A549 (cell line): ENCODE data around the gene RPH3AL. TPM values are rescaled to one million over a fixed set of nuclear protein-coding genes. Genes with fewer than 3 reads are reported as not detected.

Experiments
- ATAC-seq, 2 experiments: fragments of 200-7000 bp in 1 of 2; fragments of >200 bp in 1 of 2; cut with Nextera tagmentation in 1 of 2; cut with Tn5 transposase in 1 of 2; 3 replicates each; pipeline versions ENCODE4 v1.8.0 to v1.9.1; 2018 to 2020; ENCODE audit warnings: mild to moderate bottlenecking in 1 of 2, moderate library complexity in 1 of 2
- CTCF ChIA-PET: fragments of 300-600 bp; sonication (Branson Sonifier 250); formaldehyde crosslinking; extraction: SDS; loops from one replicate; lab custom pipeline; 2021; ENCODE audit warnings: antibody characterized with exemption, inconsistent platforms; lab: Yijun Ruan, JAX
- POLR2A ChIA-PET: fragments of 350-600 bp; formaldehyde crosslinking; extraction: SDS; loops from one replicate; lab custom pipeline; 2021; ENCODE audit warnings: antibody characterized with exemption, inconsistent platforms; lab: Yijun Ruan, JAX
- DNase-seq, 2 experiments: peaks; one replicate each; pipeline versions ENCODE4 v3.0.0 to v3.0.0-alpha.2; 2011 to 2016; ENCODE audit warnings: low read depth in 1 of 2, low spot score in 1 of 2
- FAIRE-seq: peaks from 2 replicates; lab custom pipeline; 2011; peaks lifted over from hg19 to GRCh38; lab: Jason Lieb, UNC
- H3K27ac ChIP-seq, 2 experiments: fragments of >200 bp; sonication (Bioruptor Twin); formaldehyde crosslinking; 3 replicates each; pipeline ENCODE4 v1.5.1; 2016 to 2017
- H3K4me1 ChIP-seq: fragments of >200 bp; sonication (Bioruptor Twin); formaldehyde crosslinking; 3 replicates; pipeline ENCODE4 v1.6.1; 2016
- H3K4me2 ChIP-seq: fragments of >200 bp; sonication (Bioruptor Twin); formaldehyde crosslinking; 3 replicates; pipeline ENCODE4 v1.6.1; 2016
- H3K4me3 ChIP-seq: fragments of >200 bp; sonication (Bioruptor Twin); formaldehyde crosslinking; 3 replicates; pipeline ENCODE4 v1.5.1; 2016
- H3K9me3 ChIP-seq: fragments of >200 bp; sonication (Bioruptor Twin); formaldehyde crosslinking; 3 replicates; pipeline ENCODE4 v1.6.1; 2016
- BHLHE40 ChIP-seq: IDR thresholded peaks from 2 replicates; pipeline ENCODE4 v1.6.1; 2012; ENCODE audit warnings: low read depth, low read length, inconsistent platforms
- CHD2 ChIP-seq: fragments of 150-350 bp; IDR thresholded peaks from 2 replicates; pipeline ENCODE4 v1.6.1; 2014; ENCODE audit warnings: low read length; ENCODE audit not compliant: partially characterized antibody
- EP300 ChIP-seq, 2 experiments: fragments of >200 bp; sonication (Bioruptor Twin); formaldehyde crosslinking; IDR thresholded peaks; 2 replicates in 1 of 2; 3 replicates in 1 of 2; pipeline ENCODE4 v1.6.1; 2016 to 2017
- FOSB ChIP-seq: fragments of 250-450 bp; sonication (Bioruptor Pico); IDR thresholded peaks from 2 replicates; pipeline ENCODE4 v1.5.0; 2020; ENCODE audit warnings: mild to moderate bottlenecking, moderate library complexity
- FOXS1 ChIP-seq: fragments of 250-450 bp; sonication (Bioruptor Pico); IDR thresholded peaks from 2 replicates; pipeline ENCODE4 v1.5.0; 2020; ENCODE audit warnings: mild to moderate bottlenecking, moderate library complexity
- GATA3 ChIP-seq: IDR thresholded peaks from 2 replicates; pipeline ENCODE4 v1.6.1; 2012; ENCODE audit warnings: borderline replicate concordance
- HOXA7 ChIP-seq: fragments of 250-450 bp; sonication (Bioruptor Pico); IDR thresholded peaks from 2 replicates; pipeline ENCODE4 v1.5.0; 2020; ENCODE audit warnings: mild to moderate bottlenecking, moderate library complexity
- JUN ChIP-seq, 2 experiments: fragments of >200 bp; sonication (Bioruptor Twin); formaldehyde crosslinking; IDR thresholded peaks; 2 replicates in 1 of 2; 3 replicates in 1 of 2; pipeline ENCODE4 v1.6.1; 2016 to 2017
- MAFK ChIP-seq: fragments of 450-650 bp; IDR thresholded peaks from 2 replicates; pipeline ENCODE4 v1.6.1; 2014; ENCODE audit not compliant: partially characterized antibody
- NPAS2 ChIP-seq: fragments of 250-450 bp; sonication (Bioruptor Pico); IDR thresholded peaks from 2 replicates; pipeline ENCODE4 v1.8.0; 2022; ENCODE audit warnings: mild to moderate bottlenecking, moderate library complexity, borderline replicate concordance
- POLR2A ChIP-seq: IDR thresholded peaks from 2 replicates; pipeline ENCODE4 v1.6.1; 2012; ENCODE audit warnings: mild to moderate bottlenecking, low read length
- RARB ChIP-seq: fragments of 250-450 bp; sonication (Bioruptor Pico); IDR thresholded peaks from 2 replicates; pipeline ENCODE4 v1.8.0; 2021; ENCODE audit warnings: mild to moderate bottlenecking, moderate library complexity
- RCOR1 ChIP-seq: fragments of 150-350 bp; IDR thresholded peaks from 2 replicates; pipeline ENCODE4 v1.6.1; 2014; ENCODE audit warnings: antibody characterized with exemption, low read length, low read depth
- RFX5 ChIP-seq: fragments of 450-650 bp; IDR thresholded peaks from 2 replicates; pipeline ENCODE4 v1.7.1; 2014; ENCODE audit warnings: antibody characterized with exemption, mild to moderate bottlenecking, moderate library complexity
- SMC3 ChIP-seq: fragments of >200 bp; sonication (Bioruptor Twin); formaldehyde crosslinking; IDR thresholded peaks from 3 replicates; pipeline ENCODE4 v1.6.1; 2018; ENCODE audit warnings: inconsistent platforms
- TP53 ChIP-seq: fragments of 250-450 bp; sonication (Bioruptor Pico); IDR thresholded peaks from 2 replicates; pipeline ENCODE4 v1.5.0; 2021; ENCODE audit warnings: mild to moderate bottlenecking, moderate library complexity
- ZSCAN20 ChIP-seq: fragments of 250-450 bp; sonication (Bioruptor Pico); IDR thresholded peaks from 2 replicates; pipeline ENCODE4 v1.8.0; 2022; ENCODE audit warnings: mild to moderate bottlenecking, moderate library complexity
- WGBS: methylation state at CpG from one replicate; pipeline ENCODE4 v1.1.6; 2017; ENCODE audit errors: missing lambda C conversion rate; 5-methylcytosine and 5-hydroxymethylcytosine counted together
- polyA plus RNA-seq, 4 experiments: library from polyadenylated mRNA; depleted of rRNA in 3 of 4; stranded (reverse); fragments of >200 nt; fragmentation: RNase III in 1 of 4; extraction: RNeasy Plus Mini Kit Qiagen cat#74134 plus additional on column Dnase treatment in 1 of 4; gene quantifications; 2 replicates in 3 of 4; 3 replicates in 1 of 4; pipeline ENCODE4 v1.2.3, GENCODE V29; 2011 to 2017
- TF ChIP-seq, protein P1 (sequence below): IDR thresholded peaks from 2 replicates; pipeline ENCODE4 v1.6.1; 2012
- TF ChIP-seq, protein P2 (sequence below): fragments of >200 bp; sonication (Bioruptor Twin); formaldehyde crosslinking; IDR thresholded peaks from 3 replicates; pipeline ENCODE4 v1.6.1; 2016
- TF ChIP-seq, protein P3 (sequence below): fragments of >200 bp; sonication (Bioruptor Twin); formaldehyde crosslinking; IDR thresholded peaks from 2 replicates; pipeline ENCODE4 v1.6.1; 2016
- TF ChIP-seq, protein P4 (sequence below): fragments of >200 bp; sonication (Bioruptor Twin); formaldehyde crosslinking; IDR thresholded peaks from 3 replicates; pipeline ENCODE4 v1.5.1; 2016
- TF ChIP-seq, protein P5 (sequence below): fragments of 200-600 bp; sonication (generic); IDR thresholded peaks from 2 replicates; pipeline ENCODE4 v1.6.1; 2016; ENCODE audit warnings: antibody characterized with exemption, mild to moderate bottlenecking, moderate library complexity
- TF ChIP-seq, protein P6 (sequence below): fragments of 150-350 bp; IDR thresholded peaks from 2 replicates; pipeline ENCODE4 v1.6.1; 2014; ENCODE audit warnings: low read depth, mild to moderate bottlenecking, low read length

RPH3AL gene
- polyA plus RNA-seq, 2 of the 4 experiments (the other 2 are of a cell fraction): 23.3 to 31.1 TPM

DNA sequence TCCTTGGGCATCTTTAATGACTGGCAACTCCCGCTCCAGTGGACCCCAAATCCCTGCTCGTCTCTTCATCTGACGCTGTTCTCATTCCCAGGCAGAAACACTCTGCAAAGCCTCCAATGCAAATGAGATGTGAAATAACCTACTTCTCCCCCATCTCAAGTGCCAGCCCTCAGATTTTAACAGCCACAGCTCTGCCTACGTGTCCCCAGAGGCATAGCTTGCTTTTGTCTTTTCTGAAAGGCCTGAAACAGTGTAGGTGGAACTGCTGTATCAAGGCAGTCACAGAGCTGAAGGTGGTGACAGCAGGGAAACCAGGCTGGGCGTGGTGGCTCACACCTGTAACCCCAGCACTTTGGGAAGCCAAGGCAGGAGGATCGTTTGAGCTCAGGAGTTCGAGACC, 14.7 kb downstream of the RPH3AL start:
- CTCF ChIA-PET: interaction anchor here (1.0 to 1.3 kb wide), 2 partner anchors 8 to 659 kb away, joined by 3 to 4 read pairs; partner anchors contain the start of gene TIMM22
- no peak for FAIRE-seq
- TF ChIP-seq EP300 (IDR thresholded peaks at IDR 0.05): no peak
- no peak for TF ChIP-seq RFX5
- TF ChIP-seq POLR2A: no peak
- TF ChIP-seq, protein P1, sequence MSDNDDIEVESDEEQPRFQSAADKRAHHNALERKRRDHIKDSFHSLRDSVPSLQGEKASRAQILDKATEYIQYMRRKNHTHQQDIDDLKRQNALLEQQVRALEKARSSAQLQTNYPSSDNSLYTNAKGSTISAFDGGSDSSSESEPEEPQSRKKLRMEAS: no peak
- TF ChIP-seq, protein P2, sequence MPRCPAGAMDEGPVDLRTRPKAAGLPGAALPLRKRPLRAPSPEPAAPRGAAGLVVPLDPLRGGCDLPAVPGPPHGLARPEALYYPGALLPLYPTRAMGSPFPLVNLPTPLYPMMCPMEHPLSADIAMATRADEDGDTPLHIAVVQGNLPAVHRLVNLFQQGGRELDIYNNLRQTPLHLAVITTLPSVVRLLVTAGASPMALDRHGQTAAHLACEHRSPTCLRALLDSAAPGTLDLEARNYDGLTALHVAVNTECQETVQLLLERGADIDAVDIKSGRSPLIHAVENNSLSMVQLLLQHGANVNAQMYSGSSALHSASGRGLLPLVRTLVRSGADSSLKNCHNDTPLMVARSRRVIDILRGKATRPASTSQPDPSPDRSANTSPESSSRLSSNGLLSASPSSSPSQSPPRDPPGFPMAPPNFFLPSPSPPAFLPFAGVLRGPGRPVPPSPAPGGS: no peak
- no peak for TF ChIP-seq RARB (CRISPR knock-in tag)
- no peak for TF ChIP-seq MAFK
- TF ChIP-seq, protein P3, sequence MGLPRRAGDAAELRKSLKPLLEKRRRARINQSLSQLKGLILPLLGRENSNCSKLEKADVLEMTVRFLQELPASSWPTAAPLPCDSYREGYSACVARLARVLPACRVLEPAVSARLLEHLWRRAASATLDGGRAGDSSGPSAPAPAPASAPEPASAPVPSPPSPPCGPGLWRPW: no peak
- TF ChIP-seq BHLHE40: no peak
- TF ChIP-seq HOXA7 (CRISPR knock-in tag): no peak
- Histone ChIP-seq H3K4me2 (no peak overlapping the region), H3K4me1 (no peaks in the 10 kb centered on the region), H3K9me3 (no peaks in the 10 kb centered on the region), H3K4me3 (no peak overlapping the region), H3K27ac (no peak overlapping the region)
- ATAC-seq: no peak
- DNase-seq: no peak
- 92% methylated on average over 7 of the region's 7 CpGs for WGBS
- POLR2A ChIA-PET: no interaction called here

DNA sequence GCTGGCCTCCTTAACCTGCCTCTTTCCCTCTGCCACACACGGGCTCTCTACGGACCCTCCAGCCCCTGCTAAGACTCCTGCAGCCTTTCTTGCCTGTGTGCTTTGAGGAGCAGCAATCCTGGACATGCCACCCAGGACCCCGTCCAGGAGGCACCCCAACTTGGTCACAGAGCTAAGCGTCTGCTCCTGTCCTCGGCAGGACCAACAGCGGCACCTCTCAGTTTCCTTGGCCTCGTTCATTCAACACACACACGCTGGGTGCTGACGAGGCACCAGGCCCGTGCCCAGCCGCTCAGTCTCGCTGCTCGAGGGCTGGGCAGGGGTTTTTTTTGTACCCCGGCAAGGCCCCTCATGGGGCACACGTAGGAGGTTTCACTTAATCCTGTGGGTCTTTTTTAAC, 15.2 kb downstream of the RPH3AL start:
- no peak for FAIRE-seq
- POLR2A ChIA-PET: no interaction called here
- TF ChIP-seq RCOR1 (no peak), FOXS1 (CRISPR knock-in tag) (no peak), CHD2 (no peak), SMC3 (no peak), NPAS2 (CRISPR knock-in tag) (no peak), TP53 (CRISPR knock-in tag) (no peak), GATA3 (no peak), FOSB (CRISPR knock-in tag) (no peak), ZSCAN20 (no peak), JUN (IDR thresholded peaks at IDR 0.05) (no peak)
- TF ChIP-seq, protein P4, sequence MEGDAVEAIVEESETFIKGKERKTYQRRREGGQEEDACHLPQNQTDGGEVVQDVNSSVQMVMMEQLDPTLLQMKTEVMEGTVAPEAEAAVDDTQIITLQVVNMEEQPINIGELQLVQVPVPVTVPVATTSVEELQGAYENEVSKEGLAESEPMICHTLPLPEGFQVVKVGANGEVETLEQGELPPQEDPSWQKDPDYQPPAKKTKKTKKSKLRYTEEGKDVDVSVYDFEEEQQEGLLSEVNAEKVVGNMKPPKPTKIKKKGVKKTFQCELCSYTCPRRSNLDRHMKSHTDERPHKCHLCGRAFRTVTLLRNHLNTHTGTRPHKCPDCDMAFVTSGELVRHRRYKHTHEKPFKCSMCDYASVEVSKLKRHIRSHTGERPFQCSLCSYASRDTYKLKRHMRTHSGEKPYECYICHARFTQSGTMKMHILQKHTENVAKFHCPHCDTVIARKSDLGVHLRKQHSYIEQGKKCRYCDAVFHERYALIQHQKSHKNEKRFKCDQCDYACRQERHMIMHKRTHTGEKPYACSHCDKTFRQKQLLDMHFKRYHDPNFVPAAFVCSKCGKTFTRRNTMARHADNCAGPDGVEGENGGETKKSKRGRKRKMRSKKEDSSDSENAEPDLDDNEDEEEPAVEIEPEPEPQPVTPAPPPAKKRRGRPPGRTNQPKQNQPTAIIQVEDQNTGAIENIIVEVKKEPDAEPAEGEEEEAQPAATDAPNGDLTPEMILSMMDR: no peak
- TF ChIP-seq, protein P5, sequence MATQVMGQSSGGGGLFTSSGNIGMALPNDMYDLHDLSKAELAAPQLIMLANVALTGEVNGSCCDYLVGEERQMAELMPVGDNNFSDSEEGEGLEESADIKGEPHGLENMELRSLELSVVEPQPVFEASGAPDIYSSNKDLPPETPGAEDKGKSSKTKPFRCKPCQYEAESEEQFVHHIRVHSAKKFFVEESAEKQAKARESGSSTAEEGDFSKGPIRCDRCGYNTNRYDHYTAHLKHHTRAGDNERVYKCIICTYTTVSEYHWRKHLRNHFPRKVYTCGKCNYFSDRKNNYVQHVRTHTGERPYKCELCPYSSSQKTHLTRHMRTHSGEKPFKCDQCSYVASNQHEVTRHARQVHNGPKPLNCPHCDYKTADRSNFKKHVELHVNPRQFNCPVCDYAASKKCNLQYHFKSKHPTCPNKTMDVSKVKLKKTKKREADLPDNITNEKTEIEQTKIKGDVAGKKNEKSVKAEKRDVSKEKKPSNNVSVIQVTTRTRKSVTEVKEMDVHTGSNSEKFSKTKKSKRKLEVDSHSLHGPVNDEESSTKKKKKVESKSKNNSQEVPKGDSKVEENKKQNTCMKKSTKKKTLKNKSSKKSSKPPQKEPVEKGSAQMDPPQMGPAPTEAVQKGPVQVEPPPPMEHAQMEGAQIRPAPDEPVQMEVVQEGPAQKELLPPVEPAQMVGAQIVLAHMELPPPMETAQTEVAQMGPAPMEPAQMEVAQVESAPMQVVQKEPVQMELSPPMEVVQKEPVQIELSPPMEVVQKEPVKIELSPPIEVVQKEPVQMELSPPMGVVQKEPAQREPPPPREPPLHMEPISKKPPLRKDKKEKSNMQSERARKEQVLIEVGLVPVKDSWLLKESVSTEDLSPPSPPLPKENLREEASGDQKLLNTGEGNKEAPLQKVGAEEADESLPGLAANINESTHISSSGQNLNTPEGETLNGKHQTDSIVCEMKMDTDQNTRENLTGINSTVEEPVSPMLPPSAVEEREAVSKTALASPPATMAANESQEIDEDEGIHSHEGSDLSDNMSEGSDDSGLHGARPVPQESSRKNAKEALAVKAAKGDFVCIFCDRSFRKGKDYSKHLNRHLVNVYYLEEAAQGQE: no peak
- TF ChIP-seq, protein P6, sequence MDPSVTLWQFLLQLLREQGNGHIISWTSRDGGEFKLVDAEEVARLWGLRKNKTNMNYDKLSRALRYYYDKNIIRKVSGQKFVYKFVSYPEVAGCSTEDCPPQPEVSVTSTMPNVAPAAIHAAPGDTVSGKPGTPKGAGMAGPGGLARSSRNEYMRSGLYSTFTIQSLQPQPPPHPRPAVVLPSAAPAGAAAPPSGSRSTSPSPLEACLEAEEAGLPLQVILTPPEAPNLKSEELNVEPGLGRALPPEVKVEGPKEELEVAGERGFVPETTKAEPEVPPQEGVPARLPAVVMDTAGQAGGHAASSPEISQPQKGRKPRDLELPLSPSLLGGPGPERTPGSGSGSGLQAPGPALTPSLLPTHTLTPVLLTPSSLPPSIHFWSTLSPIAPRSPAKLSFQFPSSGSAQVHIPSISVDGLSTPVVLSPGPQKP: no peak
- TF ChIP-seq, all 56 proteins: peak for 0
- Histone ChIP-seq H3K4me1 (no peaks in the 10 kb centered on the region), H3K4me3 (no peak overlapping the region), H3K27ac (no peak overlapping the region), H3K9me3 (no peaks in the 10 kb centered on the region), H3K4me2 (no peak overlapping the region)
- CTCF ChIA-PET: interaction anchor here (1.0 kb wide), 1 partner anchor 9 kb away, joined by 4 read pairs; no protein-coding TSS in a partner anchor
- DNase-seq (no peak), ATAC-seq (no peak)
- 97% methylated on average over 15 of the region's 15 CpGs for WGBS
